HG03571 (cell line): Measurements from ENCODE around the gene NEK11.
A peak's percentile ranks its signal among the peaks of the same experiment; 100 is the strongest.
"Not testable (repeated sequence)": the region's sequence is repeated elsewhere in the genome, so short reads cannot be mapped to it uniquely, and the experiment has no call there.

Experiments used
- ATAC-seq: cut with Tn5 transposase; IDR thresholded peaks from one replicate; pipeline ENCODE4 v1.9.1; 2021; ENCODE audit not compliant: unreplicated experiment

Gene NEK11

GRCh38 chr3:131353016-131353877 is 326.6 kb downstream of the NEK11 start:
- peak; percentile 59 for ATAC-seq

DNA sequence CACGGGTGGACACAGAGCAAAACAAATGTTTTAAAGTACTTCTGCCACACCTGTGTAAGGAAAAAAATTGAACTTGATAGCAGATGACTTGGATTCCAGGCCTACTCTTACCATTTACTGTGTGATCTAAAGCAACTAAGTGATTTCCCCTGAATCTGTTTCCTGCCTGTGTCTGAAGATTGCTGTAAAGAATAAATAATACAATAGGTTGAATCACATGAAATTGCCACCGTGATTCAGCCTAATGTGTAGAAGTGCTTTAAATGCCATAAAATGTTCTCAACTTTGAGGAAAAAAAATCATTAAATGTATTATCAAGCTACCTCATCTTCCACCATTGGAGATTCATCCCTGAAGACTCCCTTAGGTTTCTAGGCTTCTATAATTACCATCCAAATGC is 327.3 kb downstream of the NEK11 start:
- no peak for ATAC-seq

- ATAC-seq, result no peak
Observed at GRCh38 chr3:131356006-131356595, 329.4 kb downstream of the NEK11 start.

- ATAC-seq, result no peak
Observed at GRCh38 chr3:131357275-131357674, 330.6 kb downstream of the NEK11 start.

DNA sequence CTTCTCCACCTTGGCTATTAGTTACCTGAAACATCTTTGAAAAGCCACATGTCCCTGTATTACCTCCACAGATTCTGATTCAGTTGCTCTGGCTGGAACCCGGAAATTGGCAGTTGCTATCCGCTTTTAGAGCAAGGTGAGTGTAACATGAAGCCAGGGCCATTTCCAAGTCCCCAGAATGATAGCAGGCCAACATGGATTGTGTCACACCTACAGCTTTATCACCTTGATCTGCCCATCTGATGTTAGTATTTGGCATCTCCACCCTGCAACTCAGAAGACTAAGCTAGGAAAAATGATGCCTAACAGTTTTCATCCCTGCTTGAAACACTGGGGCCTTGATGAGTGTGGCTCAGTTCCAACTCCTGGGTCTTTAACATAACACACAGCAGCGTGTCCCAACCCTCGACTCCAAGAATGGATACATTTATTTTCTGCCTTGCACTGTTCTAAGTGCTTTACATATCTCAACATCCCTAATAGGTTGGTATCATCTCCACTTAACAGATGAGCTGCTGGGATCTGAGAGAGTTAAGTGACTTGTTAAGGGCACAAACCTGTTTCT is 333.6 kb downstream of the NEK11 start:
- ATAC-seq, result no peak

DNA sequence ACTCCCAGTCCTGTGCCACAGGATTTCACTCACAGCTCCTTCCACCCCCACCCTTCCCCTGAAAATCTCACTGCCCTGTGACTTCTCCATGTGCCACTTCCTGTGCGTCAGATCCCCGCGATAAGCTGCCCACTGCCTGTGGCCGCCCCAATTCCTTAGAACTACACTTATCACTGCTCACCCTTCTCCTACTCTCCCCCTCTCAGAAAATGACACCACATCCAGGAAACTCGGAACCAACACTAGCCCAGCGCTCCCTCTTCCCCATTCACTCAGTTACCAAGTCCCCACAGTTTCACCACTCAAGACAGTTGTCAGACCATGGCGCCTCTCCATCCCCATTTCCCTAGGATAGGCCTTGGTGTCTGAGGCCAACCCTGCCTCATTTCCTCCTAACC is 334.4 kb downstream of the NEK11 start:
- ATAC-seq, result not testable (repeated sequence)

GRCh38 chr3:131361464-131362421 is 335.1 kb downstream of the NEK11 start:
- no peak for ATAC-seq

- no peak for ATAC-seq
Observed at GRCh38 chr3:131363275-131363674, 336.6 kb downstream of the NEK11 start.

GRCh38 chr3:131370935-131371687 is 344.4 kb downstream of the NEK11 start:
- no peak for ATAC-seq

GRCh38 chr3:131371688-131372066 is 345.0 kb downstream of the NEK11 start:
- ATAC-seq, result no peak

DNA sequence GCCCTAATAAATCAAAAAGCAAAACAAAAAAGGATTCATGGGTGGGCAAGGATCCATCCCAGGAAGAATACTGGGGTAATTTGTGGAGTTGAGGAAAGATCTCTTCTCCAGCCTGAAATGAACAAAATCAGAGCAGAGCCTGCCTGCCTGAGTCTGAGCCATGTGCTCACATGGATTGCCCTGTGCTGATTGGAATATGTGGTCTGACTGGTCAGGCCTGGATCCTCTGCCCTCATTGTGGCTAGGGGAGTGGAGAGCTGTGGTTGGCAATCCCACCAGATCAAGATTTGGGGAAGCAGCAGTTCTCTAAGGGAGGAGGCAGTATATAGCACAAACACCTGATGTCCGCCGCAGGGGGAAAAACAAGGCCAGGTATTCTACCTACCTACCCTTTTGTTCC is 348.1 kb downstream of the NEK11 start:
- ATAC-seq, result no peak

DNA sequence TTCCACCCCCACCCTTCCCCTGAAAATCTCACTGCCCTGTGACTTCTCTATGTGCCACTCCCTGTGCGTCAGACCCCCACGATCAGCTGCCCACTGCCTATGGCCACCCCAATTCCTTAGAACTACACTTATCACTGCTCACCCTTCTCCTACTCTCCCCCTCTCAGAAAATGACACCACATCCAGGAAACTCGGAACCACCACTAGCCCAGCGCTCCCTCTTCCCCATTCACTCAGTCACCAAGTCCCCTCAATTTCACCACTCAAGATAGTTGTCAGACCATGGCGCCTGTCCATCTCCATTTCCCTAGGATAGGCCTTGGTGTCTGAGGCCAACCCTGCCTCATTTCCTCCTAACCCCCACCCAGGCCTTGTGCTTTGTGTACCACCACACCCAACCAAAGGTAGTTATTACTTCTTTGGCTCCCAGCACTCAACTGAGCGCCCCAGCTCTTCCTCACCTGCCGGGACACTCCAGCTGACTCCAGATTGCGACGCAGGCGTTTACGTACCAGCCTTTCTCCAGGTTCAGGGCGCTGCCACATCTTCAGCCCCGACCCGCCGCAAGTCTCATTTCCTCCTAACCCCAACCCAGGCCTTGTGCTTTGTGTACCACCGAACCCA is 354.3 kb downstream of the NEK11 start:
- ATAC-seq, result peak; percentile 20

DNA sequence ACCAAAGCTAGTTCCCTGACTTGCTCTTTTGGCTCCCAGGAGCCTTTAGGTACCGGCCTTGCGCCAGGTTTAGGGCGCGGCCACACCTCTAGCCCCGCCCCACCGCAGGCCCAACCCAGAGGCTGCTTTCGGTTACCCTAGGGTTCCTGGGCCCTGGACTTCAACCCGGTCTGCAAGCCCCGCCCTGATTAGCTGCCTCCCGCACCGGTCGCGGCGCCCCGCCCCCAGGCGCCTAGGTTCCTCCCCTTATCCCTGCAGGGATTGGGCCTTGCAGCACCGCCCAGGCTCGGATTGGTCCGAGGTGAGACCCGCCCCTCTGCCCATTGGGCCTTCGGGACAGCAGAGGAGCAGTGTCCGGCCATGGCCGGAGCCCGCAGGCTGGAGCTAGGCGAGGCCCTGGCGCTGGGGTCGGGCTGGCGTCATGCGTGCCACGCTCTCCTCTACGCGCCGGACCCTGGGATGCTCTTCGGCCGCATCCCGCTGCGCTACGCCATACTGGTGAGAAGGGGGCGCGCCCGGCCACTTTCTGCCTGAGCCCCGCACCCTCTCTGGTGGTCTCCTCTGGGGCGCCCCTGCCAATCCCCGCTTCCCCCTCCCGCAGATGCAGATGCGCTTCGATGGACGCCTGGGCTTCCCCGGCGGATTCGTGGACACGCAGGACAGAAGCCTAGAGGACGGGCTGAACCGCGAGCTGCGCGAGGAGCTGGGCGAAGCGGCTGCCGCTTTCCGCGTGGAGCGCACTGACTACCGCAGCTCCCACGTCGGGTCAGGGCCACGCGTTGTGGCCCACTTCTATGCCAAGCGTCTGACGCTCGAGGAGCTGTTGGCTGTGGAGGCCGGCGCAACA is 355.0 kb downstream of the NEK11 start, which contains the start of gene NUDT16:
TSS of gene NUDT16 (plus strand) at position 330 of the 847 bp plus-strand sequence. CDS start at position 361, 31 bp downstream.
- ATAC-seq, result peak; percentile 98

- no peak for ATAC-seq
Observed at GRCh38 chr3:131386429-131387165, 359.9 kb downstream of the NEK11 start.

DNA sequence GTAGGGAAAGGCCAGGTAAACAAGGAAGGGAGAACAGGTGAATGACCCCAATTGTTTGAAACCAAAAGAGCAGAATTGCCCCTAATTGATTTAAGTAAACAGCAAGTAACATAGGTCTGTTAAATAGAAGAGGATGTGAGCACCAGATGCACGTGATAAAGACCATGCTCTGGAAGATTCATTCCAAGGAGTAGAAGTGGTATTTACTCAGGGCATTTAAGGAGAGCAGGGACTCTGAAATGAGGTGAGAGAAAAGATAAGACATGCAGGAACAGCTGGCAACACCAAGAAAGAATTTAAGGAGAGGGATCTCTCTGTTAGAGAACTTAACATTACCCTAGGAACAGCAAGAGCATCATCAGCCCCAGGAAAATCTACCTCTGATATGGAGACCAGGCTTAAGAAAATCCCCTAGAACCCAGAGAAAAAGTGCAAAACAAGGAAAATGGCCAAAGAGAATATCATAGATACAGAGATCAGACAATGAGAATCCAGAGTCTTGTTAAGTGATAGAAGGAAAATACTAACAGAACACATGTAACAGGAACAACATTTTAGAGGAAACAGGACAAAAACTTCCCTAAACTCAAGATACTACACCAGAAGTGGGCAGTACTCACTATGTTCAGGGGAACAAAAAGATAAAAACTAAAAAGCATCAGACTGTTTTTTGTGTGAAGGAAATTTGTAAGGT is 361.3 kb downstream of the NEK11 start:
- no peak for ATAC-seq

- no peak for ATAC-seq
Observed at GRCh38 chr3:131388490-131388799, 361.8 kb downstream of the NEK11 start.

DNA sequence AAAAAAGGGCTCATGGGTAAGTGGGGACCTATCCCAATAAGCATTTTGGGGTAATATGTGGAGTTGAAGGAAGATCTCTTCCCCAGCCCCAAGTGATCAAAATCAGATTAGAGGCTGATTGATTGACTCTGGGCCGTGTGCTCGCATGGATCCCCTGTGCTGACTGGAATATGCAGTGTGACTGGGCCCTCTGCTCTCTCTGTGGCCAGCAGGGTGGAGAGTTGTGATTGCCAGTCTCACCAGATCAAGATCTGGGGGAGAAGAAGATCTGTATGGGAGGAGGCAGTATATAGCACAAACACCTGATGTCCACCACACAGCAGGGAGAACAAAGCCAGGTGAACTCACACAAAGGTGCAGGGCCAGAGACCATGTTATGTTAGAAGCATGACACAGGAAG is 363.7 kb downstream of the NEK11 start:
- ATAC-seq, result no peak

- ATAC-seq, result no peak
Observed at GRCh38 chr3:131393051-131393450, 366.4 kb downstream of the NEK11 start.
